Astrocyte (in vitro differentiated cells and primary cell): ENCODE measurements around the gene KCNG2. TPM values are rescaled to one million over a fixed set of nuclear protein-coding genes. Genes with fewer than 3 reads are reported as not detected.

Experiments used
- DNase-seq: peaks from one replicate; pipeline ENCODE4 v3.0.0-alpha.2; 2010; ENCODE audit warnings: low read depth
- FAIRE-seq: peaks from 2 replicates; lab custom pipeline; 2011; peaks lifted over from hg19 to GRCh38; lab: Jason Lieb, UNC
- H2AFZ ChIP-seq: 2 replicates; pipeline ENCODE4 v1.6.0; 2012; ENCODE audit warnings: low read depth, low read length, inconsistent platforms
- H3K27ac ChIP-seq: 2 replicates; pipeline ENCODE4 v1.5.1; 2011; ENCODE audit warnings: low read depth, low read length, inconsistent platforms
- H3K27me3 ChIP-seq: 2 replicates; pipeline ENCODE4 v1.6.0; 2011; ENCODE audit warnings: low read length, inconsistent platforms; ENCODE audit not compliant: insufficient read depth
- H3K36me3 ChIP-seq: 2 replicates; pipeline ENCODE4 v1.5.1; 2011; ENCODE audit warnings: low read length, inconsistent platforms; ENCODE audit not compliant: insufficient read depth
- H3K4me1 ChIP-seq: 2 replicates; pipeline ENCODE4 v1.5.1; 2011; ENCODE audit warnings: low read length, inconsistent platforms; ENCODE audit not compliant: insufficient read depth
- H3K4me2 ChIP-seq: 2 replicates; pipeline ENCODE4 v1.6.0; 2012; ENCODE audit warnings: low read length, inconsistent platforms
- H3K4me3 ChIP-seq: 2 replicates; pipeline ENCODE4 v1.5.1; 2011; ENCODE audit warnings: low read depth, mild to moderate bottlenecking, low read length, inconsistent platforms; ENCODE audit not compliant: insufficient read depth
- H3K79me2 ChIP-seq: 2 replicates; pipeline ENCODE4 v1.6.0; 2012; ENCODE audit warnings: mild to moderate bottlenecking, low read length, inconsistent platforms; ENCODE audit not compliant: insufficient read depth
- H3K9ac ChIP-seq: 2 replicates; pipeline ENCODE4 v1.6.0; 2012; ENCODE audit warnings: mild to moderate bottlenecking, low read length, inconsistent platforms
- H3K9me3 ChIP-seq: 2 replicates; pipeline ENCODE4 v1.5.1; 2012; ENCODE audit warnings: low read depth, mild to moderate bottlenecking, low read length, inconsistent platforms; ENCODE audit not compliant: insufficient read depth
- H4K20me1 ChIP-seq: 2 replicates; pipeline ENCODE4 v1.6.0; 2012; ENCODE audit warnings: low read length, inconsistent platforms; ENCODE audit not compliant: insufficient read depth
- H3K27ac Mint-ChIP-seq: one replicate; pipeline ENCODE4 v1.8.0; 2021; ENCODE audit warnings: mild to moderate bottlenecking, mixed read lengths; ENCODE audit not compliant: unreplicated experiment
- H3K27me3 Mint-ChIP-seq: one replicate; pipeline ENCODE4 v1.8.0; 2021; ENCODE audit warnings: low read depth, mixed read lengths; ENCODE audit not compliant: unreplicated experiment
- H3K36me3 Mint-ChIP-seq: one replicate; pipeline ENCODE4 v1.8.0; 2021; ENCODE audit warnings: low read depth, mixed read lengths; ENCODE audit not compliant: unreplicated experiment
- H3K4me1 Mint-ChIP-seq: one replicate; pipeline ENCODE4 v1.8.0; 2021; ENCODE audit warnings: low read depth, mixed read lengths; ENCODE audit not compliant: unreplicated experiment
- H3K4me3 Mint-ChIP-seq: one replicate; pipeline ENCODE4 v1.8.0; 2021; ENCODE audit warnings: mild to moderate bottlenecking, moderate library complexity, mixed read lengths; ENCODE audit not compliant: unreplicated experiment
- H3K9me3 Mint-ChIP-seq: one replicate; pipeline ENCODE4 v1.8.0; 2021; ENCODE audit warnings: mild to moderate bottlenecking, mixed read lengths; ENCODE audit not compliant: unreplicated experiment
- EZH2 ChIP-seq: IDR thresholded peaks from 2 replicates; pipeline ENCODE4 v1.6.1; 2012; ENCODE audit warnings: mild to moderate bottlenecking, low read length, inconsistent platforms; ENCODE audit not compliant: insufficient read depth
- total RNA-seq: library from RNA; stranded (reverse); gene quantifications from 2 replicates; pipeline ENCODE4 v1.2.1, GENCODE V29; 2021
- TF ChIP-seq, protein P1 (sequence below): IDR thresholded peaks from 2 replicates; pipeline ENCODE4 v1.5.1; 2011; ENCODE audit warnings: low read depth, mild to moderate bottlenecking, inconsistent platforms, low read length, moderate library complexity; ENCODE audit not compliant: insufficient read depth

KCNG2 gene
- total RNA-seq, 1 donor from 2014 or later, result 0.16 TPM

DNA sequence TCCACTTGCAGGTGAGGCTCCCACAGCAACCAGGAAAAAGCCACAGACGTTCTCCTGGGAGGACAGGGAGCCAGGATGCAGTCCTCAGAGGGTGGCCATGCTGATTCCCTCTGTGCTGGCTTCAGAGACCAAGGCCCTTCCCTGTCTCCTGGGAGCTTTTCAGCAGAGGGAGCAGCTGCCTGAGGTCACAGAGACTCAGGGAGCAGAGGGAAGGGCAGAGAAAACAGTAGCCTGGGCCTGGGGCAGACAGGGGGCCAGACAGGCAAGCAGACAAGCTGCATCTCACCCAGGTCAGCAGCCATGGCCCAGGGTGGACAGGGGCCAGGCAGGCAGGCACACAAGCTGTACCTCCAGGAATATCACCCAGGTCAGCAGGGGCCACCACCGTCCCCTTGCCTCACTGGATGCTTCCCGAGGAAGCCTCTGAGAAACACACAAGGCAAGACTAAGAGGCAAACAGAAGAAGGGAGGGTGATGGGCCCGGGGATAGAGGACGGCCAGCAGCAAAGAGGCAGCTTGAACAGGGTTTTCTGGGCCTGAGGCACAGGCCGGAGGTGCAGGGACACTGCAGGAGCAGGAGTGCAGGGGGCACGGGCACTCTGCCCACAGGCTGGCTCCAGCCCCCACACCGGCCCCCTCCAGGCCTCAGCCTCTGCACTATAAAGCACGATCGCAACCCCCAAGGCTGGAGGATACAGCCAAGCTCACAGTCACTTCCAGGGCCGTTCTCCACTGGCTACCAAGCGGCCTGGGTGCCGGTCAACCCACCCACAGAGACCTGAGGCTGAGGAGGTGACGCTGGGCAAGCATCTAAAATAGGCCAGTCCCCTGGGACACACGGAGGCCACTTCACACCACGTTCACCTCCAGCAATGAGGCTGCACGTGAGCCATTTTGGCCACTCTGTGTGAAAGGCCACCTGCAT lies 147.6 kb downstream of the KCNG2 start:
- DNase-seq (no peak), FAIRE-seq (no peak)
- peaks cover 6% of the 10 kb centered on the region for H3K36me3 ChIP-seq
- no peak overlapping the region for H3K4me2 ChIP-seq
- no peak overlapping the region for H3K27ac Mint-ChIP-seq
- peaks cover 4% of the 10 kb centered on the region for H3K4me1 ChIP-seq
- peaks cover 10% of the 10 kb centered on the region for H3K4me1 Mint-ChIP-seq
- no peaks in the 10 kb centered on the region for H3K9me3 Mint-ChIP-seq
- H3K79me2 ChIP-seq, result peaks cover 97% of the 10 kb centered on the region
- H3K27me3 Mint-ChIP-seq, result peaks cover 2% of the 10 kb centered on the region
- peaks cover 11% of the 10 kb centered on the region for H3K36me3 Mint-ChIP-seq
- no peak overlapping the region for H3K4me3 ChIP-seq
- no peak overlapping the region for H3K9ac ChIP-seq
- H3K27me3 ChIP-seq, result no peaks in the 10 kb centered on the region
- no peak overlapping the region for H2AFZ ChIP-seq
- H4K20me1 ChIP-seq, result peaks cover 97% of the 10 kb centered on the region
- H3K9me3 ChIP-seq, result no peaks in the 10 kb centered on the region
- no peak overlapping the region for H3K27ac ChIP-seq
- no peak for TF ChIP-seq EZH2
- TF ChIP-seq, protein P1, sequence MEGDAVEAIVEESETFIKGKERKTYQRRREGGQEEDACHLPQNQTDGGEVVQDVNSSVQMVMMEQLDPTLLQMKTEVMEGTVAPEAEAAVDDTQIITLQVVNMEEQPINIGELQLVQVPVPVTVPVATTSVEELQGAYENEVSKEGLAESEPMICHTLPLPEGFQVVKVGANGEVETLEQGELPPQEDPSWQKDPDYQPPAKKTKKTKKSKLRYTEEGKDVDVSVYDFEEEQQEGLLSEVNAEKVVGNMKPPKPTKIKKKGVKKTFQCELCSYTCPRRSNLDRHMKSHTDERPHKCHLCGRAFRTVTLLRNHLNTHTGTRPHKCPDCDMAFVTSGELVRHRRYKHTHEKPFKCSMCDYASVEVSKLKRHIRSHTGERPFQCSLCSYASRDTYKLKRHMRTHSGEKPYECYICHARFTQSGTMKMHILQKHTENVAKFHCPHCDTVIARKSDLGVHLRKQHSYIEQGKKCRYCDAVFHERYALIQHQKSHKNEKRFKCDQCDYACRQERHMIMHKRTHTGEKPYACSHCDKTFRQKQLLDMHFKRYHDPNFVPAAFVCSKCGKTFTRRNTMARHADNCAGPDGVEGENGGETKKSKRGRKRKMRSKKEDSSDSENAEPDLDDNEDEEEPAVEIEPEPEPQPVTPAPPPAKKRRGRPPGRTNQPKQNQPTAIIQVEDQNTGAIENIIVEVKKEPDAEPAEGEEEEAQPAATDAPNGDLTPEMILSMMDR, result no peak
- H3K4me3 Mint-ChIP-seq, result no peak overlapping the region

DNA sequence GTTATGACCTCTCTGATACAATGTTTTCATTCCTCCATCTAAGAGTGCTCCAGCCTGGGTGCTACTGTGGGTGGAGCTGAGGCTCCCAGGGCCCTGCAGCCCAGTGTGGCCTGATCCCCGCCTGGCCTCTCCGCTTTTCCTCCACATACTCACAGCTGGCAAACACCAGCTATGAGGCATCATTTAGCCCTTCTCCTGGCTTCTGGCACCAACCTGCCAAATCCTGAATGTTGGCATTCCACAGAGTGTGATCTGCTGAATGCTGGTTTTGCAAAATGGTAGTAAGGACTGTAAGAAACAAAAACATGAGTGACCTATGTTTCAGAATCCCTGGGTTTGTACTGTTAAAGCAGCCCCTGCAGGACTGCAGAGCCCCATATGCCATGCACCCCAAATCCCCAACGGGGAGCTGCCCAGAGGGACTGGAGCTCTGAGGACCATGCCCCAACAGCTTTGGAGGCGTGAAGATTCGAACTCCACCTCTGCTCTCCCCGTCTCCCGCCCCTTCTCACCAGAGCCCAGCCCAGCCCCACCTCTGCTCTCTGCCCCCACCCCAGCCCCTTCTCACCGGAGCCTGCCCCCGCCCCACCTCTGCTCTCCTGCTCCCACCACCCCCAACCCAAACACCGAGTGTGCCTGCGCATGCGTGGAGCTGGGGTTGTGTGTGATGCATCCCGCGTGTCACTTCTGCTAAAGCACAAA lies 149.5 kb downstream of the KCNG2 start:
- no peak for FAIRE-seq
- H3K4me1 ChIP-seq, result peaks cover 7% of the 10 kb centered on the region
- no peak overlapping the region for H2AFZ ChIP-seq
- no peak for DNase-seq
- Mint-ChIP-seq H3K27ac (no peak overlapping the region), H3K27me3 (peaks cover 2% of the 10 kb centered on the region), H3K4me1 (peaks cover 11% of the 10 kb centered on the region), H3K36me3 (peaks cover 10% of the 10 kb centered on the region), H3K4me3 (no peak overlapping the region), H3K9me3 (no peaks in the 10 kb centered on the region)
- no peak overlapping the region for H3K4me2 ChIP-seq
- H3K36me3 ChIP-seq, result peaks cover 3% of the 10 kb centered on the region
- no peaks in the 10 kb centered on the region for H3K9me3 ChIP-seq
- no peak overlapping the region for H3K27ac ChIP-seq
- H3K79me2 ChIP-seq, result peaks cover 85% of the 10 kb centered on the region
- H3K9ac ChIP-seq, result no peak overlapping the region
- H4K20me1 ChIP-seq, result peaks cover 84% of the 10 kb centered on the region
- no peaks in the 10 kb centered on the region for H3K27me3 ChIP-seq
- no peak overlapping the region for H3K4me3 ChIP-seq
- TF ChIP-seq, protein P1, result no peak
